ENCODE measurements around the gene KDELR1. TPM values are rescaled to one million over a fixed set of nuclear protein-coding genes. Genes with fewer than 3 reads are reported as not detected.

KDELR1 gene
- total and polyA plus RNA-seq, 2 of the 13 experiments (the other 11 are each of a cell fraction or from before 2014, with no cell fraction given) = 134 to 185 TPM

DNA sequence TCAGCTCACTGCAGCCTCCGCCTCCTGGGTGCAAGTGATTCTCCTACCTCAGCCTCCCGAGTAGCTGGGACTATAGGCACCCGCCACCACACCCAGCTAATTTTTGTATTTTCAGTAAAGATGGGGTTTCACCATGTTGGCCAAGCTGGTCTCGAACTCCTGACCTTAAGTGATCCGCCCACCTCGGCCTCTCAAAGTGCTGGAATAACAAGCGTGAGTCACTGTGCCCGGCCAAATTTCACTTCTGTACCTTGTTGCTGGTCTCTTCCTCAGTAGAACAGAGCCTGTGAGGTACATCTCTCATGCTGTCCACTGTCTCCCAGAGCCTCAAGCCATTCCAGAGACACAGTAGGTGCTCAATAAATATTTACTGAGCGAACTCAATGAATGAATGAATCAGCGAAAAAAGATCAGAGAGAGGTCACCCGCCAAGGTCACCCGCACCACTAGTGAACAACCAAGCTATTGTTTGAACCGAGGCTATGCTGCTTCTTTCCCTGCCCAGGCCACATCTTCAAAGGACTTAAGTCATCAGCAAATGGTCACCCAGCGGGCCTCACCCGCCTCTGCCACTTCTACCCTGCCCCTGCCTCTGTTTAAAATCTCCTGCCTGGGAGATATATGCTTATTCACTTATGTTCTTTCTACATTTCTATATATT, 36.9 kb downstream of the KDELR1 start (continued):
- no peak for TF ChIP-seq BHLHE40 (IDR thresholded peaks at IDR 0.05; ENCODE audit: low read length)
- peak; percentile 75; the same call in 1 of the 2 replicates for TF ChIP-seq ZNF670 (CRISPR knock-in tag; IDR thresholded peaks at IDR 0.05; ENCODE audit: borderline replicate concordance)
- TF ChIP-seq, protein P1, sequence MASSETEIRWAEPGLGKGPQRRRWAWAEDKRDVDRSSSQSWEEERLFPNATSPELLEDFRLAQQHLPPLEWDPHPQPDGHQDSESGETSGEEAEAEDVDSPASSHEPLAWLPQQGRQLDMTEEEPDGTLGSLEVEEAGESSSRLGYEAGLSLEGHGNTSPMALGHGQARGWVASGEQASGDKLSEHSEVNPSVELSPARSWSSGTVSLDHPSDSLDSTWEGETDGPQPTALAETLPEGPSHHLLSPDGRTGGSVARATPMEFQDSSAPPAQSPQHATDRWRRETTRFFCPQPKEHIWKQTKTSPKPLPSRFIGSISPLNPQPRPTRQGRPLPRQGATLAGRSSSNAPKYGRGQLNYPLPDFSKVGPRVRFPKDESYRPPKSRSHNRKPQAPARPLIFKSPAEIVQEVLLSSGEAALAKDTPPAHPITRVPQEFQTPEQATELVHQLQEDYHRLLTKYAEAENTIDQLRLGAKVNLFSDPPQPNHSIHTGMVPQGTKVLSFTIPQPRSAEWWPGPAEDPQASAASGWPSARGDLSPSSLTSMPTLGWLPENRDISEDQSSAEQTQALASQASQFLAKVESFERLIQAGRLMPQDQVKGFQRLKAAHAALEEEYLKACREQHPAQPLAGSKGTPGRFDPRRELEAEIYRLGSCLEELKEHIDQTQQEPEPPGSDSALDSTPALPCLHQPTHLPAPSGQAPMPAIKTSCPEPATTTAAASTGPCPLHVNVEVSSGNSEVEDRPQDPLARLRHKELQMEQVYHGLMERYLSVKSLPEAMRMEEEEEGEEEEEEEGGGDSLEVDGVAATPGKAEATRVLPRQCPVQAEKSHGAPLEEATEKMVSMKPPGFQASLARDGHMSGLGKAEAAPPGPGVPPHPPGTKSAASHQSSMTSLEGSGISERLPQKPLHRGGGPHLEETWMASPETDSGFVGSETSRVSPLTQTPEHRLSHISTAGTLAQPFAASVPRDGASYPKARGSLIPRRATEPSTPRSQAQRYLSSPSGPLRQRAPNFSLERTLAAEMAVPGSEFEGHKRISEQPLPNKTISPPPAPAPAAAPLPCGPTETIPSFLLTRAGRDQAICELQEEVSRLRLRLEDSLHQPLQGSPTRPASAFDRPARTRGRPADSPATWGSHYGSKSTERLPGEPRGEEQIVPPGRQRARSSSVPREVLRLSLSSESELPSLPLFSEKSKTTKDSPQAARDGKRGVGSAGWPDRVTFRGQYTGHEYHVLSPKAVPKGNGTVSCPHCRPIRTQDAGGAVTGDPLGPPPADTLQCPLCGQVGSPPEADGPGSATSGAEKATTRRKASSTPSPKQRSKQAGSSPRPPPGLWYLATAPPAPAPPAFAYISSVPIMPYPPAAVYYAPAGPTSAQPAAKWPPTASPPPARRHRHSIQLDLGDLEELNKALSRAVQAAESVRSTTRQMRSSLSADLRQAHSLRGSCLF (CRISPR knock-in tag; IDR thresholded peaks at IDR 0.05; ENCODE audit: borderline replicate concordance) = no peak
- no peak for TF ChIP-seq U2AF2 (IDR thresholded peaks at IDR 0.05; ENCODE audit: low read depth, low read length)
- TF ChIP-seq ZNF136 (CRISPR knock-in tag; IDR thresholded peaks at IDR 0.05; ENCODE audit: low read depth) = peak; percentile 75; the same call in 1 of the 2 replicates
- TF ChIP-seq DNMT3B (CRISPR knock-in tag; conservative IDR thresholded peaks at IDR 0.05) = peak; percentile 93; the same call in 1 of the 2 replicates
- TF ChIP-seq ISX (CRISPR knock-in tag; conservative IDR thresholded peaks at IDR 0.05) = no peak
- peak; percentile 83 for TF ChIP-seq ZSCAN25 (CRISPR knock-in tag; IDR thresholded peaks at IDR 0.05)
- TF ChIP-seq NR2F2 (IDR thresholded peaks at IDR 0.05; ENCODE audit: borderline replicate concordance, low read depth) = peak; percentile 99
- peak; percentile 98 for TF ChIP-seq NFE2 (CRISPR knock-in tag; IDR thresholded peaks at IDR 0.05)
- TF ChIP-seq SIX4 (CRISPR knock-in tag; IDR thresholded peaks at IDR 0.05) = peak; percentile 20; the same call in 1 of the 2 replicates
- 0 out of 2 replicates have a peak, but pooled peaks have one; percentile 19 for TF ChIP-seq SNAPC2 (CRISPR knock-in tag; IDR thresholded peaks at IDR 0.05)
- no peak for TF ChIP-seq ZBTB10 (CRISPR knock-in tag; IDR thresholded peaks at IDR 0.05; ENCODE audit: borderline replicate concordance)
- TF ChIP-seq, protein P2, sequence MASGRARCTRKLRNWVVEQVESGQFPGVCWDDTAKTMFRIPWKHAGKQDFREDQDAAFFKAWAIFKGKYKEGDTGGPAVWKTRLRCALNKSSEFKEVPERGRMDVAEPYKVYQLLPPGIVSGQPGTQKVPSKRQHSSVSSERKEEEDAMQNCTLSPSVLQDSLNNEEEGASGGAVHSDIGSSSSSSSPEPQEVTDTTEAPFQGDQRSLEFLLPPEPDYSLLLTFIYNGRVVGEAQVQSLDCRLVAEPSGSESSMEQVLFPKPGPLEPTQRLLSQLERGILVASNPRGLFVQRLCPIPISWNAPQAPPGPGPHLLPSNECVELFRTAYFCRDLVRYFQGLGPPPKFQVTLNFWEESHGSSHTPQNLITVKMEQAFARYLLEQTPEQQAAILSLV (CRISPR knock-in tag; IDR thresholded peaks at IDR 0.05; ENCODE audit: borderline replicate concordance) = no peak
- TF ChIP-seq ZNF326 (CRISPR knock-in tag; IDR thresholded peaks at IDR 0.05; ENCODE audit: borderline replicate concordance) = no peak
- peak; percentile 96 for TF ChIP-seq SAP130 (CRISPR knock-in tag; IDR thresholded peaks at IDR 0.05; ENCODE audit: low read depth)
- TF ChIP-seq, protein P3, sequence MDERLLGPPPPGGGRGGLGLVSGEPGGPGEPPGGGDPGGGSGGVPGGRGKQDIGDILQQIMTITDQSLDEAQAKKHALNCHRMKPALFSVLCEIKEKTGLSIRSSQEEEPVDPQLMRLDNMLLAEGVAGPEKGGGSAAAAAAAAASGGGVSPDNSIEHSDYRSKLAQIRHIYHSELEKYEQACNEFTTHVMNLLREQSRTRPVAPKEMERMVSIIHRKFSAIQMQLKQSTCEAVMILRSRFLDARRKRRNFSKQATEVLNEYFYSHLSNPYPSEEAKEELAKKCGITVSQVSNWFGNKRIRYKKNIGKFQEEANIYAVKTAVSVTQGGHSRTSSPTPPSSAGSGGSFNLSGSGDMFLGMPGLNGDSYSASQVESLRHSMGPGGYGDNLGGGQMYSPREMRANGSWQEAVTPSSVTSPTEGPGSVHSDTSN (CRISPR knock-in tag; IDR thresholded peaks at IDR 0.05) = no peak

All from HepG2 (cell line).